K562 (cell line): ENCODE data around the gene ZEB2. TPM values are rescaled to one million over a fixed set of nuclear protein-coding genes. Genes with fewer than 3 reads are reported as not detected.

Experiments
- CLOCK ChIP-seq: fragments of 250-450 bp; sonication (Bioruptor Pico); IDR thresholded peaks from 2 replicates; pipeline ENCODE4 v1.4.0; 2020; ENCODE audit warnings: mild to moderate bottlenecking, moderate library complexity, borderline replicate concordance
- CREBBP ChIP-seq: IDR thresholded peaks from one replicate; pipeline ENCODE4 v1.6.1; 2012; ENCODE audit warnings: low read depth, mild to moderate bottlenecking, control low read depth, inconsistent platforms, low read length
- CUX1 ChIP-seq: fragments of 200-800 bp; sonication (Bioruptor generic); IDR thresholded peaks from 2 replicates; pipeline ENCODE4 v1.6.1; 2016; ENCODE audit warnings: missing genetic modification characterization, missing compliant biosample characterization
- DDX20 ChIP-seq: fragments of 450-650 bp; IDR thresholded peaks from 2 replicates; pipeline ENCODE4 v1.6.1; 2016; ENCODE audit warnings: missing genetic modification characterization, low read depth, mild to moderate bottlenecking, missing compliant biosample characterization, moderate library complexity
- E2F5 ChIP-seq: sonication (generic); formaldehyde crosslinking; IDR thresholded peaks from 2 replicates; pipeline ENCODE4 v1.8.0; 2022; ENCODE audit warnings: mild to moderate bottlenecking, missing genetic modification reagents
- ETV6 ChIP-seq, 3 experiments: fragments of 150-350 bp in 1 of 3; sonication (generic) in 1 of 3; formaldehyde crosslinking in 1 of 3; IDR thresholded peaks; 2 replicates each; pipeline versions ENCODE4 v1.6.1 to v1.8.0; 2014 to 2022; ENCODE audit warnings: borderline replicate concordance in 2 of 3, low read depth in 2 of 3, antibody characterized with exemption in 1 of 3, low read length in 1 of 3, mild to moderate bottlenecking in 1 of 3, missing genetic modification reagents in 1 of 3
- FIP1L1 ChIP-seq: fragments of 200-400 bp; formaldehyde crosslinking; IDR thresholded peaks from 2 replicates; pipeline ENCODE4 v1.6.1; 2018; ENCODE audit warnings: mild to moderate bottlenecking, low read depth, low read length; ENCODE audit not compliant: poor library complexity, severe bottlenecking
- GABPB1 ChIP-seq: sonication (generic); formaldehyde crosslinking; IDR thresholded peaks from 2 replicates; pipeline ENCODE4 v1.8.0; 2022; ENCODE audit warnings: mild to moderate bottlenecking, missing genetic modification reagents
- KDM1A ChIP-seq, 2 experiments: fragments of 450-650 bp; IDR thresholded peaks; 2 replicates each; pipeline ENCODE4 v1.6.1; 2016; ENCODE audit warnings: mild to moderate bottlenecking in 2 of 2
- NFXL1 ChIP-seq: fragments of 450-650 bp; formaldehyde crosslinking; IDR thresholded peaks from 2 replicates; pipeline ENCODE4 v1.4.0; 2021; ENCODE audit warnings: mild to moderate bottlenecking
- NFYB ChIP-seq: IDR thresholded peaks from 2 replicates; pipeline ENCODE4 v1.6.1; 2011; ENCODE audit warnings: mild to moderate bottlenecking, moderate library complexity; ENCODE audit not compliant: insufficient read length; ENCODE audit errors: extremely low read depth
- PHF8 ChIP-seq: fragments of 200-600 bp; sonication (generic); IDR thresholded peaks from 2 replicates; pipeline ENCODE4 v1.6.1; 2012; ENCODE audit warnings: mixed run types, mild to moderate bottlenecking, inconsistent platforms, low read length, moderate library complexity, borderline replicate concordance
- RBM25 ChIP-seq: fragments of 200-400 bp; formaldehyde crosslinking; IDR thresholded peaks from 2 replicates; pipeline ENCODE4 v1.6.1; 2018; ENCODE audit warnings: low read length, low read depth, moderate library complexity; ENCODE audit not compliant: severe bottlenecking
- SIRT6 ChIP-seq: IDR thresholded peaks from one replicate; pipeline ENCODE4 v1.6.1; 2012; ENCODE audit warnings: low read depth, mild to moderate bottlenecking, control low read depth, inconsistent platforms, low read length, moderate library complexity
- SRSF7 ChIP-seq: fragments of 200-400 bp; formaldehyde crosslinking; optimal IDR thresholded peaks from 2 replicates; pipeline ENCODE3; 2017; ENCODE audit warnings: mild to moderate bottlenecking, low read depth, low read length
- TCF7L2 ChIP-seq: fragments of 150-350 bp; IDR thresholded peaks from 2 replicates; pipeline ENCODE4 v1.6.1; 2016; ENCODE audit warnings: low read depth, mild to moderate bottlenecking, low read length, moderate library complexity
- ZBED1 ChIP-seq: IDR thresholded peaks from 2 replicates; pipeline ENCODE4 v1.6.1; 2014
- ZNF124 ChIP-seq: sonication (generic); formaldehyde crosslinking; IDR thresholded peaks from 2 replicates; pipeline ENCODE4 v1.8.1; 2022; ENCODE audit warnings: missing genetic modification reagents
- ZNF140 ChIP-seq: fragments of 250-450 bp; sonication (Bioruptor Pico); IDR thresholded peaks from 2 replicates; pipeline ENCODE4 v1.8.0; 2021; ENCODE audit warnings: moderate library complexity, mild to moderate bottlenecking, inconsistent platforms
- ZNF197 ChIP-seq: fragments of 200-800 bp; sonication (Bioruptor generic); IDR thresholded peaks from 2 replicates; pipeline ENCODE4 v1.6.1; 2016; ENCODE audit warnings: low read depth, missing genetic modification characterization, missing compliant biosample characterization
- ZNF316 ChIP-seq: fragments of 450-650 bp; IDR thresholded peaks from 2 replicates; pipeline ENCODE4 v1.6.1; 2016
- ZNF77 ChIP-seq: fragments of 250-450 bp; sonication (Bioruptor Pico); IDR thresholded peaks from 2 replicates; pipeline ENCODE4 v1.5.0; 2020
- polyA plus RNA-seq, 8 experiments: library from polyadenylated mRNA; depleted of rRNA in 4 of 8; stranded (reverse) in 5 of 8; unstranded in 3 of 8; fragments of >200 nt; fragmentation: Nextera tagmentation in 2 of 8; fragmentation: Illumina TruSeq in 1 of 8; extraction: Ambion mirVana in 2 of 8; extraction: Trizol in 1 of 8; gene quantifications; 2 replicates each; pipeline versions ENCODE4 v1.2.1 to v1.2.3, GENCODE V29; 2011 to 2014; ENCODE audit warnings: inconsistent platforms in 1 of 8, missing spikeins in 1 of 8
- total RNA-seq, 7 experiments: library from RNA; depleted of rRNA in 6 of 7; stranded (reverse); fragments of >200 nt in 6 of 7; fragmentation: Illumina TruSeq in 2 of 7; extraction: Trizol in 2 of 7; gene quantifications; 2 replicates each; pipeline versions ENCODE4 v1.2.1 to v1.2.3, GENCODE V29; 2011 to 2021; ENCODE audit warnings: low replicate concordance in 1 of 7

The ZEB2 gene
- total and polyA plus RNA-seq, 9 of the 15 experiments (the other 6 are each of a cell fraction or from before 2014, with no cell fraction given) = 15.1 to 113 (median 72.3) TPM

GRCh38 chr2:144550084-144550483, 30.2 kb upstream of the ZEB2 start (continued):
- TF ChIP-seq ZNF197 (CRISPR knock-in tag) = no peak
- TF ChIP-seq RBM25 = peak; percentile 59
- no peak for TF ChIP-seq CREBBP
- TF ChIP-seq ZBED1 = no peak
- TF ChIP-seq DDX20 (tag) = no peak
- no peak for TF ChIP-seq CLOCK (CRISPR knock-in tag)
- TF ChIP-seq TCF7L2 = no peak
- TF ChIP-seq PHF8 = no peak
- TF ChIP-seq FIP1L1 = no peak
- TF ChIP-seq KDM1A (IDR thresholded peaks at IDR 0.05) = peak; percentile 62 to 67
- TF ChIP-seq NFXL1 = no peak
- TF ChIP-seq NFYB = no peak
- no peak for TF ChIP-seq SRSF7
- TF ChIP-seq SIRT6 = no peak
- TF ChIP-seq ZNF316 = no peak
- TF ChIP-seq ZNF77 (CRISPR knock-in tag) = no peak
- TF ChIP-seq CUX1 = no peak
- no peak for TF ChIP-seq ZNF140 (CRISPR knock-in tag)
- TF ChIP-seq GABPB1 (CRISPR knock-in tag) = no peak
- no peak for TF ChIP-seq ZNF124
- TF ChIP-seq E2F5 = no peak
- no peak for TF ChIP-seq ETV6 (IDR thresholded peaks at IDR 0.05; ENCODE audit: borderline replicate concordance in 1 of 2, low read depth in 2 of 2, low read length in 1 of 2)
- TF ChIP-seq ETV6 (CRISPR knock-in tag; IDR thresholded peaks at IDR 0.05; ENCODE audit: borderline replicate concordance) = no peak
